ENCODE measurements around the gene DCST2.

Gene DCST2

DNA sequence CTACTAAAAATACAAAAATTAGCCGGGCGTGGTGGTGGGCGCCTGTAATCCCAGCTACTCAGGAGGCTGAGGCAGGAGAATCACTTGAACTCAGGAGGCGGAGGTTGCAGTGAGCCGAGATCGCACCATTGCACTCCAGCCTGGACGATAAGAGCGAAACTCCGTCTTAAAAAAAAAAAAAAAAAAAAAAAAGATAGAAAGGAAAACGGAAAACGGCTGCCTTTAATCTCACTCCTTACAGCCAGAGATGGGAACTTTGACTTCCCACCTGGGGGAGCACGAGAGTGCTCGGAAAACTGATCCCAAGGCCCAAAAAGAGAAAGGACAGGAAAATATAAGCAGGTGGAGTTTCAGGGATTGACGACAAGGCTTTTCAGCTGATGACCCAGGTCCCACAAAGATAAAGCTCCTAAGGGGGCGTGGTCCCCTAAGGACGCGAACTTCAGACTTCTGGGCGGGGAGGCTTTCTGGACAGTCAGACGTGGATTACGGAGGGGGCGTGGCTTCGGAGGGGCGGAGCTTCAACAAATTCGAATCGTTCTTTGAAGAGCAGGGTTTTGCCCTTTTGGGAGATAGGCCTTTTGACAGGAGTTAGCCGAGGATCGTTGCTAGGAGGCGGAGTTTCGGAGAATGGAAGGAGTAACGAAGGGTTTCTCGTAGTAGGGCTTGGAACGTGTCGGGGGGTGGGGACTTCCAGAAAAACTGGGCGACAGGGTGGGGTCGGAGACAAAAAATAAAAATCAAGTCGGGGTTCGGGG is 60.1 kb downstream of the DCST2 start:
- peak; percentile 90 to 94 for DNase-seq

DNA sequence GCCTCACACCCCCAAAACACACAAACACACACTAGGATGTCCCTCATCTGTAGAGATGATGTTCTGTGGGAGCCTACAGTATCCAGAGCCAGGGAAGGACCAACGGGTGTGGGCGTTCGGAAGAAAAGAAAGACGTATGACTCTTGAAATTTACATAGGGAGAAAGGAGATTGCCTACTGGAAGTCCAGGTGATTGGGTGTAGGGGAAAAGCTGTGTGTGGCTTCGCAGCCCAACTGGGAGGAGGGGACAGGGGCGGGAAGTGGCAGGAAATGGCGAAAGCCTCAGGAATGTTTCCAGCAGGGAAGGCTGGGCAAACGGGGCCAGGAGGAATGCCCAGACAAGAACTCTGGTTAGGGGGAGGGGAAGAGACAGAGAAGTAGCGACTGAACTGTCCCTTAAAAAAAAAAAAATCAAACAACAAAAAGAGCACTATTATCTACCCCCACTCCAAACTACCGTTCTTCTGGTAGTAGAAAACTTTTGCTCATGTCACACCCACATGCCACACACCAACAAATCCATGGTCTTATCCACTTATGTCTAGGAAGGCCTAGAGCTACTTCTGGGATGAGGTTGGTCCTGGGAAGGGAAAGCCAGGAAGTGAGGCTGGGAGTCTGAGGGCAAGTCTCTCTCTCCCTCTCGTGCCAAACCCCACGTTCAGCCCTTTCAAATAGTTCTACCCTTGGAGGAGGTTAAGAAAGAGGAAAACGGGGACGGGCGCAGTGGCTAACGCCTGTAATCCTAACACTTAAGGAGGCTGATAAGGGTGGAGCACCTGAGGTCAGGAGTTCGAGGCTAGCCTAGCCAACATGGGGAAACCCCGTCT is 60.9 kb downstream of the DCST2 start:
- DNase-seq, result no peak

- DNase-seq, result no peak
Measured at GRCh38 chr1:154972213-154972516, 61.4 kb downstream of the DCST2 start.

GRCh38 chr1:154971341-154971998 is 62.1 kb downstream of the DCST2 start:
- no peak for DNase-seq

GRCh38 chr1:154970631-154971340 is 62.8 kb downstream of the DCST2 start, which contains the start of gene SHC1:
Gene SHC1 (minus strand): TSS chr1:154970747. CDS start chr1:154970526, 221 bp downstream.
- DNase-seq, result peak; percentile 24 to 33

DNA sequence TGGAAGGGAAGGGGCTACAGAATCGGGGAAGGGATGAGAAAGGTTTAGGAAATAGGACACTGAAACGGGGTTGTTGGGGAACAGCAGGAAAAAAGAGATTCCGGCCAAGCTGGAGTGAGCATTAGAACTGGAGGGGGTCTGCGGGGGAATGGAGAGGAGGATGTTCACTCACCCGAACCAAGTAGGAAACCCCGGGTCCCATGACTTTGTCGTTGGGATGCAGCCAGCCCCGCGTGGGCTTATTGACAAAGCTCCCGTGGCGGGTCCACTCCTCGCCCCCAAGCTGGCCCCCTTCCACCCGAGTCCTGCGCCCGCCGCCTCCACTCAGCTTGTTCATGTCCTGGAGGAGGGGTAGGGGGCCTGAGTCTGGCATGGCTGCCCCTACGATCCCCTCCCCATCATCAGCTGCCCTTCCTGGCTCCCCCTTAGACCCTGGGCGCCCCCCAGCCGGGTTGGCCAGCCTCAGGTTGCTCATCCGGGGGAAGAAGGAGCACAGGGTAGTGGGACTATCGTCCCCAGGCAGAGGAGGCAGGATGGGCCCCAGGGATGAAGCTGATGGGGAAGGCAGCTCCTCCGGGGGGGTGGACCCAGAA is 63.6 kb downstream of the DCST2 start:
- no peak for DNase-seq

- DNase-seq, result no peak
Measured at GRCh38 chr1:154969246-154969645, 64.3 kb downstream of the DCST2 start.

DNA sequence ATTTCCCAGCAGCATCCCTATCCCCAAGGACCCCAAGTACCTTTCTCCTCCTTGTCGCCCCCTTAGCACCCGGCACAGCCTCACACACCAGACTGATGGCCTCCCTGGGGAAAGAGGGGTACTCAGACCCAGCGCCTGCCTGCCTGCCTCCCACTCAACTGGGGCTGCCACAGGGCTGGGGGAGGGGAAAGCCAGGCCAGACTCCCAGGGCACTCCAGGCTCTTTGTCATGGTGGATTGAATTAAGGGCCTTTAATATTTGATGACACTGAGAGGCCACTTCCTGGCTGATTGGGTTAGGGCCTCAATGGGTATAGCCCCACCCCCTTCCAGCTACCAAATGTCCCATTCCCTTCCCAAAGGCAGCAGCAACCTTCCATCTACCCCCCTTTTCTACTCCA is 64.8 kb downstream of the DCST2 start:
- DNase-seq, result no peak

All from activated CD4-positive, alpha-beta T cell treated with anti-CD3 and anti-CD28 coated beads, Interleukin-2, amount 50 U/mL, for 4 hours (primary cell).